HEK293T (cell line): ENCODE data around the gene ZDHHC13.

ENCODE experiments used
- CTCF ChIA-PET: fragments of 350-600 bp; formaldehyde crosslinking; extraction: SDS; loops from one replicate; lab custom pipeline; 2021; ENCODE audit warnings: antibody characterized with exemption, inconsistent platforms; lab: Yijun Ruan, JAX
- POLR2A ChIA-PET: fragments of 350-600 bp; formaldehyde crosslinking; extraction: SDS; loops from one replicate; lab custom pipeline; 2020; ENCODE audit warnings: antibody characterized with exemption, inconsistent platforms; lab: Yijun Ruan, JAX
- DNase-seq: peaks from one replicate; pipeline ENCODE4 v3.0.0; 2012; ENCODE audit warnings: mixed read lengths; ENCODE audit errors: extremely low spot score
- ARNT ChIP-seq: fragments of 450-650 bp; IDR thresholded peaks from 2 replicates; pipeline ENCODE4 v1.6.1; 2017; ENCODE audit warnings: mild to moderate bottlenecking
- BHLHE40 ChIP-seq: fragments of 450-650 bp; IDR thresholded peaks from 2 replicates; pipeline ENCODE4 v1.6.1; 2016; ENCODE audit warnings: mild to moderate bottlenecking, moderate library complexity, borderline replicate concordance
- CTBP1 ChIP-seq: fragments of 450-650 bp; IDR thresholded peaks from 2 replicates; pipeline ENCODE4 v1.6.1; 2016; ENCODE audit warnings: borderline replicate concordance
- ELF4 ChIP-seq: fragments of 450-650 bp; IDR thresholded peaks from 2 replicates; pipeline ENCODE4 v1.6.1; 2017; ENCODE audit warnings: antibody characterized with exemption
- FOXA1 ChIP-seq: fragments of 450-650 bp; IDR thresholded peaks from 2 replicates; pipeline ENCODE4 v1.6.1; 2016; ENCODE audit warnings: mild to moderate bottlenecking
- FOXK2 ChIP-seq: fragments of 450-650 bp; IDR thresholded peaks from 2 replicates; pipeline ENCODE4 v1.6.1; 2016; ENCODE audit warnings: mild to moderate bottlenecking
- FOXM1 ChIP-seq: fragments of 450-650 bp; IDR thresholded peaks from 2 replicates; pipeline ENCODE4 v1.6.1; 2017; ENCODE audit warnings: mild to moderate bottlenecking, borderline replicate concordance
- HDGF ChIP-seq: fragments of 450-650 bp; IDR thresholded peaks from 2 replicates; pipeline ENCODE4 v1.6.1; 2017; ENCODE audit warnings: antibody characterized with exemption, borderline replicate concordance
- L3MBTL2 ChIP-seq: fragments of 450-650 bp; conservative IDR thresholded peaks from 2 replicates; pipeline ENCODE4 v1.6.1; 2016; ENCODE audit warnings: mild to moderate bottlenecking
- LEF1 ChIP-seq: fragments of 450-650 bp; IDR thresholded peaks from 2 replicates; pipeline ENCODE4 v1.6.1; 2017; ENCODE audit warnings: mild to moderate bottlenecking, borderline replicate concordance
- NFRKB ChIP-seq: fragments of 450-650 bp; IDR thresholded peaks from 2 replicates; pipeline ENCODE4 v1.6.1; 2016; ENCODE audit warnings: mild to moderate bottlenecking, moderate library complexity
- PKNOX1 ChIP-seq: fragments of 450-650 bp; IDR thresholded peaks from 2 replicates; pipeline ENCODE4 v1.6.1; 2016
- SP1 ChIP-seq: fragments of 450-650 bp; IDR thresholded peaks from 2 replicates; pipeline ENCODE4 v1.6.1; 2017
- SUZ12 ChIP-seq: fragments of 450-650 bp; IDR thresholded peaks from 2 replicates; pipeline ENCODE4 v1.6.1; 2016; ENCODE audit warnings: mild to moderate bottlenecking
- TARDBP ChIP-seq: fragments of 450-650 bp; IDR thresholded peaks from 2 replicates; pipeline ENCODE4 v1.6.1; 2016
- ZNF384 ChIP-seq: fragments of 450-650 bp; IDR thresholded peaks from 2 replicates; pipeline ENCODE4 v1.6.1; 2016

The ZDHHC13 gene

DNA sequence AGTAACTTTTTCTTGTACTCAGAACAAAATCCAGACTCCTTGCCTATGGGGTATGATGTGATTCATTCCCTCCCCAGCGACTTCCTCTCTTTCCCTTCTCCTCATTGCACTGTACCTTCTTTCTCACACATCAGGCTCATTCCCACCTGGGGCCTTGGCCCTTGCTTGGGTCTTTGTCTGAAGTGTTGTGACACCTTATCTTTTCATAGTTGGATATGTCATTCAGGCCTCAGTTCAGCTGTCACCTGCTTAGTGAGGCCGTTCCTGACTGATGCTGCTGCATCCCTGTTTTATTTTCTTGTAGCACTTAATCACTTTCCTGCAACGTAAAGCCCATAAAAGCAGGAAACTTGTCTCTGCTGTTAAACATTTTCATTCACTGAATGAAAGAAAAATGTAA is 39.9 kb downstream of the ZDHHC13 start:
- no peak for DNase-seq
- CTCF ChIA-PET: no interaction called here
- no peak for TF ChIP-seq HDGF
- TF ChIP-seq BHLHE40: no peak
- no peak for TF ChIP-seq LEF1
- TF ChIP-seq TARDBP: no peak
- TF ChIP-seq FOXA1: no peak
- no peak for TF ChIP-seq NFRKB
- POLR2A ChIA-PET: no interaction called here

- POLR2A ChIA-PET: no interaction called here
- TF ChIP-seq L3MBTL2: no peak
- TF ChIP-seq ELF4: no peak
- TF ChIP-seq SUZ12: no peak
- no peak for TF ChIP-seq ZNF384
- no peak for TF ChIP-seq FOXK2
- TF ChIP-seq SP1: no peak
- TF ChIP-seq FOXA1: no peak
- TF ChIP-seq PKNOX1: no peak
- TF ChIP-seq CTBP1: no peak
- no peak for DNase-seq
- CTCF ChIA-PET: no interaction called here
Observed at GRCh38 chr11:19160847-19161246, 43.9 kb downstream of the ZDHHC13 start.

GRCh38 chr11:19161651-19162050 is 44.7 kb downstream of the ZDHHC13 start:
- CTCF ChIA-PET: no interaction called here
- TF ChIP-seq SP1 (no peak), FOXK2 (no peak), ARNT (no peak), ELF4 (no peak), FOXM1 (no peak), CTBP1 (no peak), SUZ12 (no peak), HDGF (no peak), FOXA1 (no peak), BHLHE40 (no peak), ZNF384 (no peak)
- POLR2A ChIA-PET: no interaction called here
- no peak for DNase-seq

- POLR2A ChIA-PET: no interaction called here
- CTCF ChIA-PET: no interaction called here
- no peak for TF ChIP-seq ZNF384
- no peak for DNase-seq
Observed at GRCh38 chr11:19162951-19163505, 46.1 kb downstream of the ZDHHC13 start.

DNA sequence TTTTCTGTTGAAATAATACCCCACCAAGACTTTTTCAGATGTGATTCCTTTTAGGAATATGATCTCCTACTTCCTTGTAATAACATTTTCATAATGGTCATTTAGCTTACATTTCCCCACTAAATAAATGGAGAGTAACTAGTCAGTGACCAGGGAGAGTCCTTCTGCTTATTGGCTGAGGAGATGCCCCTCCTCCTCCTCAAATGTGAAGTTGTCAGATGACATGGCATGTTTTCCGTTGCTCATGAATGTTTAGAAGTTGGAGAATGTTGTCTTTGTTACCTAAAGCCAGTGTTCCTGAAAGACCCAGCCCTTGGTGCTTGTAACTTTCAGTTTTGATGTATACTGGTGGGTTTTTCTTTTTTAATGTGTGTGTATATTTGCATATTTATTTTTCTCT is 46.6 kb downstream of the ZDHHC13 start:
- DNase-seq: no peak
- POLR2A ChIA-PET: no interaction called here
- CTCF ChIA-PET: no interaction called here
- TF ChIP-seq FOXA1: no peak
- TF ChIP-seq FOXK2: no peak
- no peak for TF ChIP-seq FOXM1
- no peak for TF ChIP-seq NFRKB
- TF ChIP-seq ARNT: no peak
- no peak for TF ChIP-seq L3MBTL2
- no peak for TF ChIP-seq PKNOX1
- no peak for TF ChIP-seq HDGF
- no peak for TF ChIP-seq LEF1
- no peak for TF ChIP-seq TARDBP
- TF ChIP-seq ZNF384: no peak
- TF ChIP-seq ELF4: no peak
- no peak for TF ChIP-seq BHLHE40
- no peak for TF ChIP-seq CTBP1
- no peak for TF ChIP-seq SP1
- no peak for TF ChIP-seq SUZ12

- no peak for DNase-seq
- ChIA-PET CTCF (no interaction called here), POLR2A (no interaction called here)
- TF ChIP-seq SP1 (no peak), L3MBTL2 (no peak), LEF1 (no peak), TARDBP (no peak), ZNF384 (no peak), SUZ12 (no peak), FOXA1 (no peak), PKNOX1 (no peak), ARNT (no peak), CTBP1 (no peak), FOXM1 (no peak), BHLHE40 (no peak), FOXK2 (no peak)
Observed at GRCh38 chr11:19164230-19164855, 47.4 kb downstream of the ZDHHC13 start.

DNA sequence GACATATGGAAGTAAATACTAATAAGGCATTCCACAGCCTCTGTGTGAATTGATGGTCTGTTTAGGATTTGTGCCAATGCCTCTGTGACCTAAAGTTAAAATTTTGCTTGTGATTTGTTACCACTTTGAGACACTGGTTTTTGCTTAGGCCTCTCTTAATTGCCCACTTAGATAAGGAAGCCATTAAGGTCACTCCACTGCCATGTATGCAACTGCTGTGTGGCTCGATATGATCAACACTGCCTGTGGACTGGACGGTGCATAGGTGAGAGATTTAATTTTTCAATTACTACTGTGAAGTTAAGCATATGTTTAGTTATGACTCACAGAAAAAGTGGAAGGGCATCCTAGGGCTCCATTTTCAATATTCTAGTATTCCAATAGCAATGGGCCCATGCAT is 47.9 kb downstream of the ZDHHC13 start:
- POLR2A ChIA-PET: no interaction called here
- no peak for DNase-seq
- CTCF ChIA-PET: no interaction called here
- no peak for TF ChIP-seq ARNT
- no peak for TF ChIP-seq LEF1
- no peak for TF ChIP-seq SUZ12
- no peak for TF ChIP-seq HDGF
- no peak for TF ChIP-seq SP1
- no peak for TF ChIP-seq PKNOX1
- TF ChIP-seq NFRKB: no peak
- no peak for TF ChIP-seq CTBP1
- TF ChIP-seq BHLHE40: no peak
- TF ChIP-seq FOXM1: no peak
- TF ChIP-seq TARDBP: no peak
- TF ChIP-seq ZNF384: no peak
- no peak for TF ChIP-seq FOXK2
